Lung (tissue), 12 donors: ENCODE results near the gene AGPAT2. TPM values are rescaled to one million over a fixed set of nuclear protein-coding genes. Genes with fewer than 3 reads are reported as not detected.

ENCODE experiments used
- ATAC-seq: fragments of 200-7000 bp; cut with Tn5 transposase; one replicate; pipeline ENCODE4 v1.9.1; 2020; ENCODE audit warnings: moderate number of reproducible peaks; ENCODE audit not compliant: insufficient read depth, low FRiP score
- DNase-seq, 3 donors: peaks; one replicate each; pipeline ENCODE4 v3.0.0-alpha.2; 2013 to 2017
- H3K27ac ChIP-seq, 2 donors: one replicate each; pipeline ENCODE4 v1.5.1; 2013; ENCODE audit warnings: mild to moderate bottlenecking in 2 of 2, moderate library complexity in 2 of 2, control low read depth in 1 of 2, inconsistent platforms in 1 of 2, low read depth in 1 of 2, low read length in 1 of 2
- H3K27me3 ChIP-seq, 3 donors: one replicate each; pipeline ENCODE4 v1.5.1; 2013; ENCODE audit warnings: low read length in 2 of 3; ENCODE audit not compliant: control insufficient read depth in 3 of 3, insufficient read depth in 3 of 3
- H3K36me3 ChIP-seq, 4 donors: one replicate each; pipeline ENCODE4 v1.5.1; 2013; ENCODE audit warnings: low read length in 4 of 4, mild to moderate bottlenecking in 1 of 4, moderate library complexity in 1 of 4; ENCODE audit not compliant: control insufficient read depth in 4 of 4, insufficient read depth in 4 of 4
- H3K4me1 ChIP-seq, 5 donors: one replicate each; pipeline ENCODE4 v1.5.1; 2013; ENCODE audit warnings: low read length in 5 of 5, mild to moderate bottlenecking in 2 of 5, moderate library complexity in 1 of 5; ENCODE audit not compliant: control insufficient read depth in 5 of 5, insufficient read depth in 5 of 5
- H3K4me3 ChIP-seq: one replicate; pipeline ENCODE4 v1.5.1; 2013; ENCODE audit warnings: mild to moderate bottlenecking, control low read depth, moderate library complexity
- H3K9ac ChIP-seq, 2 donors: one replicate each; pipeline ENCODE4 v1.5.1; 2013; ENCODE audit warnings: low read length in 2 of 2, control low read depth in 1 of 2; ENCODE audit not compliant: insufficient read depth in 1 of 2
- H3K9me3 ChIP-seq, 4 donors: one replicate each; pipeline ENCODE4 v1.5.1; 2013; ENCODE audit warnings: low read length in 3 of 4, mild to moderate bottlenecking in 1 of 4, moderate library complexity in 1 of 4; ENCODE audit not compliant: control insufficient read depth in 4 of 4, insufficient read depth in 3 of 4
- CTCF ChIP-seq: IDR thresholded peaks from 2 replicates; pipeline ENCODE4 v1.5.1; 2012; ENCODE audit warnings: mild to moderate bottlenecking; ENCODE audit errors: control extremely low read depth, extremely low read depth
- WGBS, 2 donors: extraction: QIAGEN DNeasy Blood & Tissue Kit; methylation state at CpG; one replicate each; pipeline ENCODE4 v1.1.7; 2013; 5-methylcytosine and 5-hydroxymethylcytosine counted together
- polyA plus RNA-seq, 2 donors: library from polyadenylated mRNA; stranded (reverse); fragments of 200-250 nt; gene quantifications; one replicate each; pipeline ENCODE4 v1.2.1, GENCODE V29; 2013
- total RNA-seq, 2 donors: library from RNA; depleted of rRNA in 1 of 2; stranded (reverse); fragments of >200 nt in 1 of 2; gene quantifications; one replicate each; pipeline ENCODE4 v1.2.1, GENCODE V29; 2014 to 2021
- donor health status: control.
- donor health status: control.
- donor health status: Bipolar disorder and iron deficiency.
- donor health status: healthy.
- donor health status: DM: yes; HTN: yes; CAD: no.

AGPAT2 gene
- total and polyA plus RNA-seq, 4 donors, result 81.7 to 277 (median 177) TPM

- no peak for TF ChIP-seq CTCF
- Histone ChIP-seq H3K27ac (no peak overlapping the region), H3K4me1 (peaks cover 0 to 8% (median 0%) of the 10 kb centered on the region in 5 donors), H3K9ac (no peak overlapping the region), H3K27me3 (no peaks in the 10 kb centered on the region), H3K9me3 (no peaks in the 10 kb centered on the region), H3K36me3 (no peaks in the 10 kb centered on the region), H3K4me3 (no peak overlapping the region)
- WGBS, 2 donors, result 88 to 93% methylated on average over 12 of the region's 12 CpGs
- ATAC-seq, result no peak
- DNase-seq, result no peak
Measured at GRCh38 chr9:136733611-136734010, 46.4 kb upstream of the AGPAT2 start.

GRCh38 chr9:136732444-136733178 is 45.4 kb upstream of the AGPAT2 start:
- ATAC-seq (no peak), DNase-seq (no peak)
- H3K9me3 ChIP-seq, result no peaks in the 10 kb centered on the region
- no peak overlapping the region for H3K27ac ChIP-seq
- H3K36me3 ChIP-seq, result no peaks in the 10 kb centered on the region
- no peak overlapping the region for H3K9ac ChIP-seq
- peaks cover 0 to 11% (median 0%) of the 10 kb centered on the region in 5 donors for H3K4me1 ChIP-seq
- WGBS, 2 donors, result 75 to 85% methylated on average over 16 of the region's 16 CpGs
- TF ChIP-seq CTCF, result no peak
- H3K27me3 ChIP-seq, result no peaks in the 10 kb centered on the region
- H3K4me3 ChIP-seq, result no peak overlapping the region

- Histone ChIP-seq H3K4me1 (peaks cover 0 to 28% (median 10%) of the 10 kb centered on the region in 5 donors), H3K9me3 (no peaks in the 10 kb centered on the region), H3K27me3 (no peaks in the 10 kb centered on the region), H3K36me3 (peaks cover 0 to 14% (median 13%) of the 10 kb centered on the region in 4 donors), H3K27ac (no peak overlapping the region), H3K9ac (no peak overlapping the region), H3K4me3 (no peak overlapping the region)
- no peak for TF ChIP-seq CTCF
- ATAC-seq, result no peak
- DNase-seq, result no peak
- 97 to 98% methylated on average over 8 of the region's 8 CpGs for WGBS, 2 donors
Measured at GRCh38 chr9:136729926-136730325, 42.7 kb upstream of the AGPAT2 start.
